HepG2 (cell line): ENCODE results near the gene SNED1. TPM values are rescaled to one million over a fixed set of nuclear protein-coding genes. Genes with fewer than 3 reads are reported as not detected.
A peak's percentile ranks its signal among the peaks of the same experiment; 100 is the strongest.

ENCODE experiments used
- ATAC-seq: fragments of 200-7000 bp; cut with Tn5 transposase; 3 replicates; pipeline ENCODE4 v1.9.1; 2020; ENCODE audit warnings: mild to moderate bottlenecking, moderate library complexity
- BruUV-seq: library from RNA; stranded (reverse); fragments of 400-500 nt; replicated peaks from 2 replicates; lab custom pipeline; 2021; lab: Mats Ljungman, UMichigan
- CTCF ChIA-PET: fragments of 300-600 bp; formaldehyde crosslinking; extraction: SDS; loops from one replicate; lab custom pipeline; 2021; ENCODE audit warnings: low total read pairs, inconsistent platforms, low intra/inter-chr PET ratio; lab: Yijun Ruan, JAX
- POLR2A ChIA-PET: fragments of 350-600 bp; sonication (Branson Sonifier 250); formaldehyde crosslinking; loops from one replicate; lab custom pipeline; 2020; ENCODE audit warnings: antibody characterized with exemption, inconsistent platforms; lab: Yijun Ruan, JAX
- DNase-seq: peaks from one replicate; pipeline ENCODE4 v3.0.0-alpha.2; 2015; ENCODE audit warnings: low spot score
- FAIRE-seq: peaks from 3 replicates; lab custom pipeline; 2011; peaks lifted over from hg19 to GRCh38; lab: Jason Lieb, UNC
- H2AFZ ChIP-seq: one replicate; pipeline ENCODE4 v1.6.1; 2011; ENCODE audit warnings: low read length, inconsistent platforms
- H3K27ac ChIP-seq: fragments of 300-600 bp; 3 replicates; pipeline ENCODE4 v1.8.0; 2011; ENCODE audit warnings: mixed run types, mild to moderate bottlenecking, mixed read lengths, low read length, inconsistent platforms; ENCODE audit not compliant: insufficient read depth; ENCODE audit errors: extremely low read length
- H3K27me3 ChIP-seq, 2 experiments: fragments of 200-600 bp in 1 of 2; 2 replicates in 1 of 2; 3 replicates in 1 of 2; pipeline versions ENCODE4 v1.6.0 to v1.8.0; 2011; ENCODE audit warnings: low read length in 2 of 2, mild to moderate bottlenecking in 2 of 2, moderate library complexity in 2 of 2, inconsistent platforms in 1 of 2; ENCODE audit not compliant: insufficient read depth in 2 of 2, control insufficient read depth in 1 of 2
- H3K36me3 ChIP-seq, 2 experiments: fragments of 200-600 bp in 1 of 2; replicated peaks in 1 of 2; 2 replicates in 1 of 2; 3 replicates in 1 of 2; pipeline versions ENCODE4 v1.5.1 to v1.8.0; 2011; ENCODE audit warnings: low read length in 2 of 2, inconsistent platforms in 1 of 2; ENCODE audit not compliant: insufficient read depth in 2 of 2, control insufficient read depth in 1 of 2
- H3K4me1 ChIP-seq: 2 replicates; pipeline ENCODE4 v1.5.1; 2012; ENCODE audit warnings: low read length, inconsistent platforms; ENCODE audit not compliant: insufficient read depth
- H3K4me2 ChIP-seq: 2 replicates; pipeline ENCODE4 v1.6.0; 2011; ENCODE audit warnings: low read depth, low read length, inconsistent platforms
- H3K4me3 ChIP-seq, 3 experiments: fragments of 200-600 bp in 1 of 3; sonication (generic), shearing (Covaris generic) in 1 of 3; replicated peaks in 1 of 3; 2 replicates each; pipeline ENCODE4 v1.5.1; 2011 to 2016; ENCODE audit warnings: low read length in 3 of 3, inconsistent platforms in 2 of 3, low read depth in 2 of 3, mild to moderate bottlenecking in 2 of 3, control low read depth in 1 of 3, mixed read lengths in 1 of 3; ENCODE audit not compliant: insufficient read depth in 1 of 3
- H3K79me2 ChIP-seq: one replicate; pipeline ENCODE4 v1.6.1; 2011; ENCODE audit warnings: low read length, inconsistent platforms; ENCODE audit not compliant: insufficient read depth
- H3K9ac ChIP-seq: 2 replicates; pipeline ENCODE4 v1.6.0; 2011; ENCODE audit warnings: mild to moderate bottlenecking, low read depth, low read length, inconsistent platforms; ENCODE audit not compliant: insufficient read depth
- H3K9me3 ChIP-seq: 2 replicates; pipeline ENCODE4 v1.5.1; 2012; ENCODE audit warnings: mild to moderate bottlenecking, low read length
- H4K20me1 ChIP-seq: 2 replicates; pipeline ENCODE4 v1.6.0; 2011; ENCODE audit warnings: inconsistent platforms, mild to moderate bottlenecking, low read length, moderate library complexity; ENCODE audit not compliant: insufficient read depth
- BRD4 ChIP-seq: sonication (generic); formaldehyde crosslinking; IDR thresholded peaks from 2 replicates; pipeline ENCODE4 v1.4.0; 2020; ENCODE audit warnings: missing genetic modification reagents
- FOXJ3 ChIP-seq: sonication (generic); formaldehyde crosslinking; IDR thresholded peaks from 2 replicates; pipeline ENCODE4 v1.4.0; 2020; ENCODE audit warnings: missing genetic modification reagents, mild to moderate bottlenecking, borderline replicate concordance
- HNF4A ChIP-seq: sonication (generic); formaldehyde crosslinking; IDR thresholded peaks from 2 replicates; pipeline ENCODE4 v1.4.0; 2020; ENCODE audit warnings: missing genetic modification reagents
- KDM1A ChIP-seq: IDR thresholded peaks from 2 replicates; pipeline ENCODE4 v1.6.1; 2016; ENCODE audit warnings: missing compliant biosample characterization
- MIXL1 ChIP-seq: IDR thresholded peaks from 2 replicates; pipeline ENCODE4 v1.6.1; 2016
- MTF2 ChIP-seq: sonication (generic); formaldehyde crosslinking; IDR thresholded peaks from 2 replicates; pipeline ENCODE4 v1.5.0; 2020; ENCODE audit warnings: missing genetic modification reagents, borderline replicate concordance
- NR2F1 ChIP-seq, 2 experiments: fragments of 450-650 bp in 1 of 2; formaldehyde crosslinking in 1 of 2; IDR thresholded peaks; 2 replicates each; pipeline versions ENCODE4 v1.5.0 to v1.6.1; 2016 to 2020; ENCODE audit warnings: mild to moderate bottlenecking in 1 of 2, missing compliant biosample characterization in 1 of 2, missing genetic modification reagents in 1 of 2, moderate library complexity in 1 of 2
- NR2F6 ChIP-seq, 2 experiments: IDR thresholded peaks; 2 replicates each; pipeline ENCODE4 v1.6.1; 2016; ENCODE audit warnings: antibody characterized with exemption in 1 of 2, mild to moderate bottlenecking in 1 of 2
- RBM39 ChIP-seq: fragments of 200-400 bp; formaldehyde crosslinking; IDR thresholded peaks from one replicate; pipeline ENCODE4 v1.6.1; 2018; ENCODE audit warnings: antibody characterized with exemption, mild to moderate bottlenecking, low read depth, low read length; ENCODE audit not compliant: poor library complexity, severe bottlenecking
- RXRA ChIP-seq: sonication (generic); formaldehyde crosslinking; IDR thresholded peaks from 2 replicates; pipeline ENCODE4 v1.5.1; 2020; ENCODE audit warnings: missing genetic modification reagents
- SP4 ChIP-seq: sonication (generic); formaldehyde crosslinking; IDR thresholded peaks from 2 replicates; pipeline ENCODE4 v1.8.1; 2023; ENCODE audit warnings: mild to moderate bottlenecking, missing genetic modification reagents
- ZC3H4 ChIP-seq: sonication (generic); formaldehyde crosslinking; IDR thresholded peaks from 2 replicates; pipeline ENCODE4 v1.4.0; 2020; ENCODE audit warnings: missing genetic modification reagents, borderline replicate concordance
- ZNF136 ChIP-seq: sonication (generic); formaldehyde crosslinking; IDR thresholded peaks from 2 replicates; pipeline ENCODE4 v1.8.1; 2022; ENCODE audit warnings: low read depth, mild to moderate bottlenecking, moderate library complexity, missing genetic modification reagents
- ZNF326 ChIP-seq: sonication (generic); formaldehyde crosslinking; IDR thresholded peaks from 2 replicates; pipeline ENCODE4 v1.4.0; 2020; ENCODE audit warnings: missing genetic modification reagents, borderline replicate concordance
- ZNF556 ChIP-seq: sonication (generic); formaldehyde crosslinking; IDR thresholded peaks from 2 replicates; pipeline ENCODE4 v1.4.0; 2020; ENCODE audit warnings: mild to moderate bottlenecking, missing genetic modification reagents, borderline replicate concordance
- ZNF577 ChIP-seq: sonication (generic); formaldehyde crosslinking; IDR thresholded peaks from 2 replicates; pipeline ENCODE4 v1.4.0; 2020; ENCODE audit warnings: mild to moderate bottlenecking, low read depth, missing genetic modification reagents, borderline replicate concordance
- ZNF614 ChIP-seq: IDR thresholded peaks from 2 replicates; pipeline ENCODE4 v1.6.1; 2018; ENCODE audit warnings: missing biosample characterization, missing genetic modification reagents, inconsistent platforms, borderline replicate concordance
- ZNF678 ChIP-seq: sonication (generic); formaldehyde crosslinking; IDR thresholded peaks from 2 replicates; pipeline ENCODE4 v1.4.0; 2020; ENCODE audit warnings: mild to moderate bottlenecking, missing genetic modification reagents
- ZNF7 ChIP-seq: IDR thresholded peaks from 2 replicates; pipeline ENCODE4 v1.6.1; 2016; ENCODE audit warnings: missing biosample characterization, missing genetic modification reagents
- ZNF709 ChIP-seq: sonication (generic); formaldehyde crosslinking; IDR thresholded peaks from 2 replicates; pipeline ENCODE4 v1.5.0; 2020; ENCODE audit warnings: mild to moderate bottlenecking, missing genetic modification reagents
- ZNF761 ChIP-seq: sonication (generic); formaldehyde crosslinking; conservative IDR thresholded peaks from 2 replicates; pipeline ENCODE4 v1.4.0; 2020; ENCODE audit warnings: mild to moderate bottlenecking, missing genetic modification reagents
- WGBS: methylation state at CpG from one replicate; pipeline ENCODE4 v1.1.6; 2017; ENCODE audit warnings: low lambda C conversion rate; 5-methylcytosine and 5-hydroxymethylcytosine counted together
- in situ Hi-C: cut with HindIII; loops from 2 replicates; pipeline ENCODE4 v1.10.0; 2017; ENCODE audit warnings: low pct_unique_long_range_greater_than_20kb; ENCODE audit not compliant: extremely low pct_ligation_motif_present
- intact Hi-C: fragments of 100-400 bp; cut with micrococcal nuclease; formaldehyde crosslinking; loops from one replicate; pipeline ENCODE4 v1.10.0; 2022; ENCODE audit not compliant: unreplicated experiment
- polyA plus RNA-seq, 8 experiments: library from polyadenylated mRNA; depleted of rRNA in 3 of 8; stranded (reverse) in 7 of 8; unstranded in 1 of 8; fragments of >200 nt; fragmentation: Illumina TruSeq in 4 of 8; extraction: Trizol in 4 of 8; gene quantifications; 2 replicates each; pipeline versions ENCODE4 v1.2.1 to v1.2.3, GENCODE V29; 2011 to 2016; ENCODE audit warnings: low read depth in 4 of 8, missing spikeins in 1 of 8, mixed read lengths in 1 of 8; ENCODE audit not compliant: insufficient read depth in 1 of 8
- total RNA-seq, 5 experiments: library from RNA; depleted of rRNA; stranded (reverse); fragments of >200 nt; fragmentation: Illumina TruSeq; extraction: Trizol; gene quantifications; 2 replicates each; pipeline ENCODE4 v1.2.3, GENCODE V29; 2016; ENCODE audit warnings: low read depth in 1 of 5
- TF ChIP-seq, protein P1 (sequence below): sonication (generic); formaldehyde crosslinking; IDR thresholded peaks from 2 replicates; pipeline ENCODE4 v1.8.1; 2022; ENCODE audit warnings: low read depth, mild to moderate bottlenecking, missing genetic modification reagents

SNED1 gene
- total and polyA plus RNA-seq, 2 of the 13 experiments (the other 11 are each of a cell fraction or from before 2014, with no cell fraction given): 0.15 to 0.65 TPM

DNA sequence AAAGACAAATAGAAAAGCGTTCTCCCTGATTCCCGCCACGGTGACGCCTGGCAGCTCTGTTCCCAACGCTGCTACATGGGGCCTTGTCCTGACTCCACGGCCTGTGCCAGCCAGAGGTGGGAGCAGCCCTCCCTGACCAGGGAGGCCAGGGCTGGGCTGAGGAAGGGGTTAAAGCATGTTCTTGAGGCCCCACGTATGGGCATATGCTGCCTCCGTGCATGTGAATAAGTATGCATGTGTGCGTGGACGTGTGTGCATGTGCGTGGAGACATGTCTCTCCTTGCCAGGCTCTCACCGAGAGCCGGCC is 1.6 kb upstream of the SNED1 start (continued):
- TF ChIP-seq, protein P1, sequence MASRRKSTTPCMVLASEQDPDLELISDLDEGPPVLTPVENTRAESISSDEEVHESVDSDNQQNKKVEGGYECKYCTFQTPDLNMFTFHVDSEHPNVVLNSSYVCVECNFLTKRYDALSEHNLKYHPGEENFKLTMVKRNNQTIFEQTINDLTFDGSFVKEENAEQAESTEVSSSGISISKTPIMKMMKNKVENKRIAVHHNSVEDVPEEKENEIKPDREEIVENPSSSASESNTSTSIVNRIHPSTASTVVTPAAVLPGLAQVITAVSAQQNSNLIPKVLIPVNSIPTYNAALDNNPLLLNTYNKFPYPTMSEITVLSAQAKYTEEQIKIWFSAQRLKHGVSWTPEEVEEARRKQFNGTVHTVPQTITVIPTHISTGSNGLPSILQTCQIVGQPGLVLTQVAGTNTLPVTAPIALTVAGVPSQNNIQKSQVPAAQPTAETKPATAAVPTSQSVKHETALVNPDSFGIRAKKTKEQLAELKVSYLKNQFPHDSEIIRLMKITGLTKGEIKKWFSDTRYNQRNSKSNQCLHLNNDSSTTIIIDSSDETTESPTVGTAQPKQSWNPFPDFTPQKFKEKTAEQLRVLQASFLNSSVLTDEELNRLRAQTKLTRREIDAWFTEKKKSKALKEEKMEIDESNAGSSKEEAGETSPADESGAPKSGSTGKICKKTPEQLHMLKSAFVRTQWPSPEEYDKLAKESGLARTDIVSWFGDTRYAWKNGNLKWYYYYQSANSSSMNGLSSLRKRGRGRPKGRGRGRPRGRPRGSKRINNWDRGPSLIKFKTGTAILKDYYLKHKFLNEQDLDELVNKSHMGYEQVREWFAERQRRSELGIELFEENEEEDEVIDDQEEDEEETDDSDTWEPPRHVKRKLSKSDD (CRISPR knock-in tag): no peak

DNA sequence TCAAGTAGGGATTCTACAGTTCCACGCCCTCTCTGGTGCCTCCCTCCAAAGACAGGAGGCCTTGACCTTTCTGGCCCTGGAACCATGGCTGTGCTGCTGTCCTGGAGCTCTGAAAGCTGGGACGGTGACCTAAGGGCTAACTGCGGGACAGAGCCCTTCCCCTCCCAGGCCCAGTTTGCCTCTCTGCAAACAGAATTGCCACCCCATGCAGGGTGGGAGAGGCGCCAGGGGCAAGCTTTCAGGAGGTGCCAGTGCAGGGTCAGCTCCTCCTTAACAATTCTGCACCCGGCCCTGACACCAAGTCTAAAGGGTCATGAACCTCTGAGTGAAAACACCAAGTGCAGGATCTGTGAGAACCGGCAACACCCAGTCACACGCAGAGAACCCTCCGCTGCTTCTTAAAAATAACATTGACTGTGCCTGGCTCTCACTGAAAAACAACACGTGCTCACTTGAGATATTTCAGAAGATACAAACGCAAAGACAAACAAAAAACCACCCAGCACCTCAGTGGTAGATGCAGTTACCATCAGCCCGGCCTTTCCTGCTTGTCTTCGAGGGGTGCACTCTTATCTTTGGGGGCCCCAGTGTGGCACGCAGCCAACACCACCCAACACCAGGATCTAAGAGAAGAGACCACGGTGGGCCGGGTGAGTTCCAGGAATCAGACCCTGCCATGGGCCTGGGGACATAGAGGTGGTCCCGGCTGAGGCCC is 1.1 kb upstream of the SNED1 start:
- Histone ChIP-seq H3K4me3 (peak overlapping the region in 2 of 3 experiments; percentile 64 to 77; a peak in 1 of 6 replicates), H3K27me3 (peaks cover 28 to 72% of the 10 kb centered on the region in 2 experiments), H2AFZ (no peak overlapping the region), H3K36me3 (no peaks in the 10 kb centered on the region), H3K27ac (no peak overlapping the region), H3K79me2 (no peaks in the 10 kb centered on the region), H3K9ac (no peak overlapping the region), H4K20me1 (no peaks in the 10 kb centered on the region), H3K4me2 (peak overlapping the region; percentile 85), H3K9me3 (no peaks in the 10 kb centered on the region), H3K4me1 (peaks cover 52% of the 10 kb centered on the region)
- peak; percentile 27 for DNase-seq
- peak; percentile 5 for ATAC-seq
- intact Hi-C loops (no loop called here), in situ Hi-C loops (loop anchor here (5.0 kb wide), 1 partner anchor 150 kb away; no protein-coding TSS in a partner anchor)
- BruUV-seq: no TSS peak
- WGBS: 5% methylated on average over 13 of the region's 16 CpGs
- ChIA-PET POLR2A (no interaction called here), CTCF (no interaction called here)
- FAIRE-seq: peak; percentile 21
- TF ChIP-seq SP4 (CRISPR knock-in tag) (no peak; the same call in 1 of the 2 replicates), FOXJ3 (CRISPR knock-in tag) (0 out of 2 replicates have a peak, but pooled peaks have one; percentile 29), ZNF761 (CRISPR knock-in tag) (no peak), ZNF326 (CRISPR knock-in tag) (no peak), RXRA (0 out of 2 replicates have a peak, but pooled peaks have one; percentile 29), ZNF614 (CRISPR knock-in tag) (no peak), MTF2 (CRISPR knock-in tag) (0 out of 2 replicates have a peak, but pooled peaks have one; percentile 5), ZNF577 (no peak), ZNF556 (CRISPR knock-in tag) (no peak), ZNF7 (CRISPR knock-in tag) (no peak), ZNF136 (CRISPR knock-in tag) (no peak), NR2F6 (IDR thresholded peaks at IDR 0.05) (peak; percentile 82), NR2F6 (CRISPR knock-in tag; IDR thresholded peaks at IDR 0.05) (peak; percentile 86), MIXL1 (CRISPR knock-in tag) (no peak), KDM1A (CRISPR knock-in tag) (no peak), ZNF709 (CRISPR knock-in tag) (0 out of 2 replicates have a peak, but pooled peaks have one; percentile 4), HNF4A (CRISPR knock-in tag) (peak; percentile 8; the same call in 1 of the 2 replicates), ZNF678 (CRISPR knock-in tag) (no peak), BRD4 (no peak), RBM39 (peak; percentile 34), ZC3H4 (CRISPR knock-in tag) (no peak), NR2F1 (CRISPR knock-in tag; IDR thresholded peaks at IDR 0.05) (peak; percentile 49 to 76; a peak in 2 of 4 replicates)
